Fibroblast of upper back skin (primary cell): ENCODE data around the gene RPL19.
"Not testable (repeated sequence)": the region's sequence is repeated elsewhere in the genome, so short reads cannot be mapped to it uniquely, and the experiment has no call there.

Source experiments
- DNase-seq: peaks from one replicate; pipeline ENCODE4 v3.0.0-alpha.2; 2013

The RPL19 gene

GRCh38 chr17:39225959-39226683, 26.0 kb downstream of the RPL19 start:
- DNase-seq = peak; percentile 64

DNA sequence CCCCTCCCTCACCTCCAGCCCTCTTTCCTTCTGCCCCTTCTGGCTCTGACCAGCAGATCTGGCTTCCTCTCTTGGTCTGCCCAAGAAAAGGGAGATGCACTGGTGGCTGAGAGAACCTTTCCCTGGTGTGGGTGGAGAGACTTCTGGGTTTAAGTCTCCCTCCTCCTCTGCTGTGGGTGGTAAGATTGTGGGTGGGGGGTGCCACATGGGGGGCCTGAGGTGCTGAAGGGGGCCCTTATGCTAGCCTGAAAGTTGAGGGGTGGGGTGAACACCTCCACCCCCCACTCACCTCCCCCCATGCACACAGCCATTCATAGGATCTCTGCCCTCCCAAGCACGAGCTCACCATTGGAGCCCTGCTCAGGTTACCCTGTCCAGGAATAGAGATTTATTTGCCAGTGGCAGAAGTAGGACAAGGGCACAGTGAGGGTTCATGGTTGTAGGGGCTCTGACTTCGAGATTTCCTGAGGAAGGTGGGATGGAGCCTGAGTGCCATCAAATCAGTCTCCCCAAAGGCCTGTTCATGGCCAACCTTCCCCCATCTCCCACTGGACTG, 27.4 kb downstream of the RPL19 start:
- no peak for DNase-seq

- DNase-seq = peak; percentile 44
Measured at GRCh38 chr17:39229274-39229913, 29.3 kb downstream of the RPL19 start.

DNA sequence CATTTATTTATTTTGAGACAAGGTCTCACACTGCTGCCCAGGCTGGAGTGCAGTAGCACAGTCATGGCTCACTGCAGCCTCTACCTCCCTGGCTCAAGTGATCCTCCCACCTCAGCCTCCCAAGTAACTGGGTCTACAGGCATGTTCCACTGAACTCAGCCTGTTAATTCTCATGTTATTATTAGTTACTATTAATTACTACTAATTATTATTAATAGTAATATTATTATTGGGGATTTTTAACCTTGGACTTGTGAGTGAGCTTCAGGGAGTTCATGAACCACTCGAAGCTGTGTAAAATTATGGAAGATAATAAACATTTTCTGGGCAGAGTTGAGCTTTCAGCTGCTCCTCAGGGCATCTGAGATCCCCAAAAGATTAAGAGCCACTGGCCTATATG, 30.3 kb downstream of the RPL19 start:
- DNase-seq = no peak

GRCh38 chr17:39231091-39231561, 31.0 kb downstream of the RPL19 start:
- no peak for DNase-seq

DNA sequence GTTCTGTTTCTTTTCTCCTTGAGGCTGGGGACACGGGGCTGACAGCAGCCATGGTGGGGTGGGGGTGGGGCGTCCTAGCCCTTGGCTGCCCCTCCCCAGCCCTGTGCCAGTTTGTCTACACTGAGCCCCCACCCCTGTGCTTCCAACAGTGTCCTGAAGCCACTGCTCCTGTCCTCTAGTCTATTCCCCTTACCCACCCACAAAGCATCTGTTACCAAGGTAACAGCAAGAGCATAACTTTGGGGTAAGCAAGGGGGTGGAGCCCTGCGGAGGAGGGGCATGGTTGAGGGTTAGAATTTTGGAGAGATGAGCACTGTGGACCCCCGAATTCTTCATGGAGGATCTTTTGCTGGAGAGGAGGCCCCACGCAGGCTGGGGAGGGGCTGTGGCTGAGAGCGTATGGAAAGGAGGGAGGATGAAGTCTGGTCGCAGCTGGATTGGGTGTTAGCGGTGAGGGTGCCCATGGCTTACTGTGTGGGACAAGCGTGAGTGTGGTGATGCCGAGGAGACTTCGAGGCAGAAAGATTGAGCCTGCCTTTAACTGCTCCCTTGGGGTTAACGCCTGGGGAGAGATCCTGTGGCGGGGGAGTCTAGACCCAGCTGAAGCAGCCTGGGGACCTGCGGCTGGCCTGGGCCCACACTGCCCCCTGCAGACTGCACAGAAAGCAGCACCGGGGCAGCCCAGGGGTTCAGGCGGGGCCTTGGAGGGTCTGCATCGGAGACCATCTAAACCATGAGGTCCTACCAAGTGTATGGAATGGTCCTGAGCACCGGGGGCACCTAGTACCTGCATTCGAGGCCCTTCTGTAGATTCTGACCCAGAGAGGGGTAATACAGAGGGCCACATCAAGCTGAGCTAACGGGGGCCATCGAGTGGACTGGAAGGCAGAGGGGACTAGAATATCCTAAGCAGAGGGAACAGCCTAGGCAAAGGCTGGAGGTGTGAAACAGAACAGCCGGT, 31.8 kb downstream of the RPL19 start:
- DNase-seq = peak; percentile 41

DNA sequence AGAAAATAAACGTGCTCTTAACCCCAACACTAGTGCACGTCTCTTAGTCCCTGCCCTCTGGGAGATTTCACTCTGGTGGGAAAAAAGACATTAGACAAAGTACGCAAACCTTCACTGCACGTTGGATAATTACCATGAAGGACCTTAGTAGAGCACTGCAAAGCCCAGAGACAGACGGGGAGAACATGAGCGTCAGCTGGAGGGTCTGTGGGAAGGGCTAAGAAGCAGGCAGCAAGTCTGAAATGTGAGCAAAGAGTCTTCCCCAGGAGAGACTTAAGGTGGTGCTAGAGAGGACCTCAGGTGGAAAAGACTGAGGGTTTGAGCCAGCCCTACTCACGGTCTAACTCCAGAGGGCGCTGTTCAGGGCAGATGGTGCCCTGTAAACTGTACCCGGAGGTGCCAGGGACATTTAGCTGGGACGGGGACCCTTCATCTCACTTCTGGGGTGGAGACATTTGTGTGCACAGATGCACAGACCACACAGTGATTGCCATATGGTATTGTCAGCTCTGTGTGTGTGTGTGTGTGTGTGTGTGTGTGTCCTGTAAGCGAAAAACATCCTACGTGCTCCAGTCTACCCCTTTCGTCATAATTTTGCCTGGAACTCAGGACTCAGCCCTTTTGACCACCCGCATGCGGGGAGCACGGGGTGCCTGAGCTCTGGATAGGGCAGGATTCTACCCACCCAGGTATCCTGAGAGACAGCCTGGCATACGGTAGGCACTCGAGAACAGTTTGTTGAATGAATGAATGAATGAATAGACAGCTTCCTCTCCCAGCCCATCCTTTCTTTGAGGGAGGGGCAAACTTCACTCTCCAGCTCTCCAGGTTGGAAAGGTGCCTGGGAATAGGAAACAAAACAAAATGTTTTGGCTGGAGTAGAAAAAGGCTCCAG, 35.7 kb downstream of the RPL19 start:
- DNase-seq = peak; percentile 49

- DNase-seq = no peak
Measured at GRCh38 chr17:39236450-39236927, 36.4 kb downstream of the RPL19 start.

DNA sequence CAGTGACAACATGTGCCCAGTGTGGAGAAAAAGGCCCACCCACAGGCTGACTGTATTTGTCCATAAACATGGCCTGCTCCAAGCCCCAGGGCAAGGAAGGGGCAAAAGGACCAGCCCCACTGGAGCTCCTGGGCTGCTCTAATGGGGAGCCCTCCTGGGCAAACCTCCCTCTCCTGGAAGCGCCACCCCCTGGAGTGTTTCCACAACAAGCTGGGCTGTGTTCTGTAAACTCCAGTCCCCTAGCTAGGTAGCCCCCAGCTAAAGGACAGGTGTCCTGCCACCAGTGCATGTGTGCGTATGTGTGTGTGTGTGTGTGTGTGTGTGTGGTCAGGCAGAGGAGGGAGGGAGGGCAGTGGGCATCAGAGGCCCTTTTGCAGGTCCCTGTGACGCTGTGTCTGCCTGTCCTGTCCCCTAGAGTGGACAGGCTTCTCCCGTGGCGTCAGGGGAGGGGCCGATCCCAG, 36.9 kb downstream of the RPL19 start:
- DNase-seq = no peak

DNA sequence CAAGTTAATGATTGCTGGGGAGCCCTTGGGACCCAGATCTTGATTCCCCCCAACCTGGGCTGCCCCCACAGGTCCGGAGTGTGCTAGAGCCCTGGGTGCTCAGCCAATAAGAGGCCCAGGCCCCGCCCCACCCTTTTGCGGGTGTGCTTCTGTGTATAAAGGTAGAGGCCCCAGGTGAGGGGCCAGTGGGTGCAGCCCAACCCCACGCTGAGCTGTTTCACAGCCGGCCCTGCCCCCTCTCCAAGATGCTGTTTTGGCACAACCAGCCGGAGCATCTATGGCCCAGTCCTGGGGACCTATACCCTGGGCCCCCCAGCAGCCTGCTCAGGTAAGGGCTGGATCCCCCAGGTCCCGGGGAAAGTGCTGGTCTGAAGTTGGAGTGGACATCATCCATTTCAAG, 37.5 kb downstream of the RPL19 start:
- DNase-seq = no peak

DNA sequence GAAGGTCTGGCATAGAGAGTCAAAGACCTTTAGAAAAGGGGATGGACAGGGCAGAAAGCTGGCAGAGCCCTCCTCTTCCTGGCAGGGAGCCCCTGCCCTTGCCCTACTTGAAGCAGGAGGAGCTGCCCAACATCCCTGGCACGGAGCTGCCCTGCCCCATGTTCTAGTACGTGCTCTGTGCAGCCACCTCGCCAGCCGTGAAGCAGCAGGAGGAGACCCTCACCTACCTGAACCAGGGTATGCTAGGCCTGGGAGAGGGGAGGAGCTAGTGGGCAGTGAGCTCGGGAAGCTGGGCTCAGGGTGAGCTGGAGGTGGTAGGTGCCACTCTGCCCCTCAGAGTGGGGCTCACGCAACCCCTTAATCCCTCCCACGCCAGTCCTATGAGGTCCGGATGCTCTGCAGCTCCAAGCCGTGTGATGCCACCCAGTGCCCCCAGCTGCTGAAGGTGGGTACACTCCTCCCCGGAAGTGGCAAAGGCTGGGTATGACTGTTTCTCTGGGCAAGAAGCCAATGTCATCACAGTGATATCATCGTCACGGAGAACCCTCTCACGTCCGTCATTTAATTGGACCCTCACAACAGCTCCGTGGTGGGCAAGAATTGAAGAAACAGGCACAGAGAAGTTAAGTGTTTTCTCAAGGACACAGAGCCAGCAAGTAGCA, 38.4 kb downstream of the RPL19 start:
- no peak for DNase-seq

GRCh38 chr17:39239640-39240314, 39.7 kb downstream of the RPL19 start:
- no peak for DNase-seq

- no peak for DNase-seq
Measured at GRCh38 chr17:39240631-39241030, 40.5 kb downstream of the RPL19 start.

GRCh38 chr17:39243155-39243554, 43.1 kb downstream of the RPL19 start:
- no peak for DNase-seq

DNA sequence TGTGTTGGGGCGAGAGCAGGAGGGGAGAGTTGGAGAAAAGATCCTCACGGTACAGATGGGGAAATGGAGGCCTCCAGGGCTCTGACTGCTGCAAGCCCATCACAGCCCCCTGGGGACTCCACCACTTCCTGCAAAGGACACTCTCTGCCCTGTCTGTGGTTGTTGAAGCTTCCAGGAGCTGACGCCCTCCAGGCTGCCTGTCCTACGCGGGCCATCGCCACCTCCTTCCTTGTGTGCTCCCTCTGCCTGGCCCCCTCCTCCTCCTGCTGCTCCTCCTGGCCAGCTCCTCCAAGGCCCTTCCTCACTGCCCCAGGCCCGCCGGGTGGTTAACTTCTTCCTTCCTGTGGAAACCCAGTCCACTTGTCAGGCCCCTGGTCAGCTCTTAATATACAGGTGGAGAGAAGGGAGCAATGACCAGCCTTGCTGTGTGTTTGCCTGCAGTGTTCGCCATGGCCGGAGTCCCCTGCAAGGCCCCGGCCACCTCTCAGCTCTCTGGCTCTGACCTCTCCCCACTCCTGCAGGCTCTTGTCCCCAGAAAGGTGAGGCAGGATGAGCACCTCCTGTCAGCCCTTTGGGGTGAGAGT, 44.0 kb downstream of the RPL19 start:
- peak; percentile 19 for DNase-seq

- peak; percentile 79 for DNase-seq
Measured at GRCh38 chr17:39244600-39245570, 44.8 kb downstream of the RPL19 start.

GRCh38 chr17:39246274-39246673, 46.2 kb downstream of the RPL19 start:
- no peak for DNase-seq

DNA sequence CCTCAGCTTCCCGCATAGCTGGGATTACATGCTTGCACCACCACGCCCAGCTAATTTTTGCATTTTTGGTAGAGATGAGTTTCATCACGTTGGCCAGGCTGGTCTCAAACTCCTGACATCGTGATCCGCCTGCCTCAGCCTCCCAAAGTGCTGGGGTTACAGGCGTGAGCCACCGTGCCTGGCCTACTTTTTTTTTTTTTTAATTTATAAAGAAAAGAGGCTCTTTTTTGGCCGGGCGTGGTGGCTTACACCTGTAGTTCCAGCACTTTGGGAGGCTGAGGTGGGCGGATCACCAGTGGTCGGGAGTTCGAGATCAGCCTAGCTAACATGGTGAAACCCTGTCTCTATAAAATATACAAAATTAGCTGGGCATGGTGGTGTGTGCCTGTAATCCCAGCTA, 50.0 kb downstream of the RPL19 start:
- not testable (repeated sequence) for DNase-seq

GRCh38 chr17:39251997-39252396, 51.9 kb downstream of the RPL19 start:
- no peak for DNase-seq
